Activated T-helper 2 cell treated with anti-CD3 and anti-CD28 coated beads, Interferon-gamma antibody, Interleukin-2, Interleukin-4, amounts not matched to agents 10 μg/mL and 5 μg/mL and 100 μg/mL, durations not matched to agents 14 hours and 24 hours and 36 hours (primary cell): ENCODE data around the gene BTK. TPM values are rescaled to one million over a fixed set of nuclear protein-coding genes. Genes with fewer than 3 reads are reported as not detected.
A peak's percentile ranks its signal among the peaks of the same experiment; 100 is the strongest.

Source experiments
- DNase-seq: peaks from one replicate; pipeline ENCODE4 v3.0.0; 2021; ENCODE audit warnings: low spot score
- H3K27ac Mint-ChIP-seq: one replicate; pipeline ENCODE4 v1.8.0; 2021; ENCODE audit warnings: mixed read lengths
- H3K27me3 Mint-ChIP-seq: one replicate; pipeline ENCODE4 v1.8.0; 2021; ENCODE audit warnings: low read depth, mixed read lengths
- H3K36me3 Mint-ChIP-seq: one replicate; pipeline ENCODE4 v1.8.0; 2021; ENCODE audit warnings: low read depth, mixed read lengths
- H3K4me1 Mint-ChIP-seq: one replicate; pipeline ENCODE4 v1.8.0; 2021; ENCODE audit warnings: low read depth, mixed read lengths
- H3K4me3 Mint-ChIP-seq: one replicate; pipeline ENCODE4 v1.8.0; 2021; ENCODE audit warnings: low read depth, mild to moderate bottlenecking, moderate library complexity, mixed read lengths
- H3K9me3 Mint-ChIP-seq: one replicate; pipeline ENCODE4 v1.8.0; 2021; ENCODE audit warnings: mixed read lengths
- intact Hi-C: fragments of 100-400 bp; cut with micrococcal nuclease; formaldehyde crosslinking; loops from one replicate; pipeline ENCODE4 v1.15.1; 2023
- total RNA-seq: library from RNA; stranded (reverse); gene quantifications from 2 replicates; pipeline ENCODE4 v1.2.3, GENCODE V29; 2022

The BTK gene
- total RNA-seq = 0.11 and 0.25 TPM in 2 replicates

GRCh38 chrX:101385795-101386541 is at the start of gene BTK:
BTK (minus strand) TSS chrX:101386191; CDS start chrX:101375284, 10,907 bp downstream.
- no peak for DNase-seq
- Mint-ChIP-seq H3K4me1 (peaks cover 10% of the 10 kb centered on the region), H3K27ac (no peak within 1 kb of the TSS), H3K4me3 (no peak within 1 kb of the TSS), H3K36me3 (peaks cover 2% of the 10 kb centered on the region), H3K9me3 (no peaks in the 10 kb centered on the region), H3K27me3 (no peaks in the 10 kb centered on the region)
- intact Hi-C loops = no loop called here

GRCh38 chrX:101430457-101431078 is 44.6 kb upstream of the BTK start:
- intact Hi-C loops = loop anchor here (2.0 to 5.0 kb wide), 2 partner anchors 22 to 367 kb away; partner anchors contain the start of gene HNRNPH2

GRCh38 chrX:101429934-101430333 is 43.9 kb upstream of the BTK start:
- Mint-ChIP-seq H3K36me3 (peaks cover 28% of the 10 kb centered on the region), H3K9me3 (no peaks in the 10 kb centered on the region), H3K27ac (peak overlapping the region; percentile 86), H3K4me3 (peak overlapping the region; percentile 28), H3K4me1 (peaks cover 17% of the 10 kb centered on the region), H3K27me3 (no peaks in the 10 kb centered on the region)
- intact Hi-C loops = loop anchor here (2.0 to 5.0 kb wide), 2 partner anchors 21 to 367 kb away; partner anchors contain the start of gene HNRNPH2
- DNase-seq = no peak

More at GRCh38 chrX:101430457-101431078, 44.6 kb upstream of the BTK start:
- peak overlapping the region; percentile 86 for H3K27ac Mint-ChIP-seq
- H3K36me3 Mint-ChIP-seq = peaks cover 28% of the 10 kb centered on the region
- H3K4me1 Mint-ChIP-seq = peaks cover 15% of the 10 kb centered on the region
- H3K4me3 Mint-ChIP-seq = peak overlapping the region; percentile 28
- no peak for DNase-seq
- H3K27me3 Mint-ChIP-seq = no peaks in the 10 kb centered on the region
- no peaks in the 10 kb centered on the region for H3K9me3 Mint-ChIP-seq

- Mint-ChIP-seq H3K27me3 (no peaks in the 10 kb centered on the region), H3K27ac (no peak overlapping the region), H3K4me1 (peaks cover 17% of the 10 kb centered on the region), H3K36me3 (peaks cover 31% of the 10 kb centered on the region), H3K9me3 (no peaks in the 10 kb centered on the region), H3K4me3 (no peak overlapping the region)
- intact Hi-C loops = no loop called here
- DNase-seq = no peak
These were observed 42.0 kb upstream of the BTK start for GRCh38 chrX:101427954-101428353.

- H3K27ac Mint-ChIP-seq = peak overlapping the region; percentile 54
- peaks cover 13% of the 10 kb centered on the region for H3K36me3 Mint-ChIP-seq
- peaks cover 30% of the 10 kb centered on the region for H3K4me1 Mint-ChIP-seq
- intact Hi-C loops = loop anchor here (5.0 kb wide), 5 partner anchors 68 to 513 kb away; partner anchors contain the start of genes ARMCX1, ARMCX4, ARMCX6 and ZMAT1
- H3K4me3 Mint-ChIP-seq = peak overlapping the region; percentile 45
- H3K27me3 Mint-ChIP-seq = no peaks in the 10 kb centered on the region
- H3K9me3 Mint-ChIP-seq = no peaks in the 10 kb centered on the region
- DNase-seq = no peak
These were observed 33.5 kb upstream of the BTK start for GRCh38 chrX:101419489-101419888.

- intact Hi-C loops = loop anchor here (5.0 kb wide), 5 partner anchors 69 to 514 kb away; partner anchors contain the start of genes ARMCX1, ARMCX4, ARMCX6 and ZMAT1
- no peaks in the 10 kb centered on the region for H3K9me3 Mint-ChIP-seq
- peak overlapping the region; percentile 92 for H3K27ac Mint-ChIP-seq
- peak; percentile 14 for DNase-seq
- peak overlapping the region; percentile 88 for H3K4me3 Mint-ChIP-seq
- peaks cover 30% of the 10 kb centered on the region for H3K4me1 Mint-ChIP-seq
- peaks cover 18% of the 10 kb centered on the region for H3K36me3 Mint-ChIP-seq
- H3K27me3 Mint-ChIP-seq = no peaks in the 10 kb centered on the region
These were observed 32.2 kb upstream of the BTK start for GRCh38 chrX:101417981-101418841.

GRCh38 chrX:101417190-101417589 is 31.2 kb upstream of the BTK start:
- peaks cover 28% of the 10 kb centered on the region for H3K36me3 Mint-ChIP-seq
- no peak for DNase-seq
- peaks cover 33% of the 10 kb centered on the region for H3K4me1 Mint-ChIP-seq
- intact Hi-C loops = loop anchor here (5.0 kb wide), 5 partner anchors 70 to 515 kb away; partner anchors contain the start of genes ARMCX1, ARMCX4, ARMCX6 and ZMAT1
- no peaks in the 10 kb centered on the region for H3K27me3 Mint-ChIP-seq
- peak overlapping the region; percentile 47 for H3K4me3 Mint-ChIP-seq
- H3K9me3 Mint-ChIP-seq = no peaks in the 10 kb centered on the region
- H3K27ac Mint-ChIP-seq = peak overlapping the region; percentile 92

- Mint-ChIP-seq H3K4me1 (peaks cover 33% of the 10 kb centered on the region), H3K9me3 (no peaks in the 10 kb centered on the region), H3K27me3 (no peaks in the 10 kb centered on the region), H3K27ac (peak overlapping the region; percentile 16), H3K4me3 (no peak overlapping the region), H3K36me3 (peaks cover 33% of the 10 kb centered on the region)
- DNase-seq = no peak
- intact Hi-C loops = loop anchor here (5.0 kb wide), 5 partner anchors 71 to 516 kb away; partner anchors contain the start of genes ARMCX1, ARMCX4, ARMCX6 and ZMAT1
These were observed 30.7 kb upstream of the BTK start for GRCh38 chrX:101416691-101417090.

- H3K9me3 Mint-ChIP-seq = no peaks in the 10 kb centered on the region
- intact Hi-C loops = loop anchor here (1.0 to 5.0 kb wide), 6 partner anchors 72 to 517 kb away; partner anchors contain the start of genes ARMCX1, ARMCX4, ARMCX6 and ZMAT1
- peak; percentile 10 for DNase-seq
- peak overlapping the region; percentile 87 for H3K27ac Mint-ChIP-seq
- H3K4me3 Mint-ChIP-seq = peak overlapping the region; percentile 13
- H3K4me1 Mint-ChIP-seq = peaks cover 37% of the 10 kb centered on the region
- H3K36me3 Mint-ChIP-seq = peaks cover 34% of the 10 kb centered on the region
- H3K27me3 Mint-ChIP-seq = no peaks in the 10 kb centered on the region
These were observed 29.5 kb upstream of the BTK start for GRCh38 chrX:101415180-101416145.

- H3K4me1 Mint-ChIP-seq = peaks cover 27% of the 10 kb centered on the region
- no peak for DNase-seq
- intact Hi-C loops = no loop called here
- H3K27me3 Mint-ChIP-seq = no peaks in the 10 kb centered on the region
- H3K27ac Mint-ChIP-seq = no peak overlapping the region
- H3K9me3 Mint-ChIP-seq = no peaks in the 10 kb centered on the region
- no peak overlapping the region for H3K4me3 Mint-ChIP-seq
- peaks cover 27% of the 10 kb centered on the region for H3K36me3 Mint-ChIP-seq
These were observed 26.0 kb upstream of the BTK start for GRCh38 chrX:101411984-101412383.

- Mint-ChIP-seq H3K9me3 (no peaks in the 10 kb centered on the region), H3K4me3 (peak overlapping the region; percentile 63), H3K4me1 (peaks cover 25% of the 10 kb centered on the region), H3K27ac (peak overlapping the region; percentile 83), H3K27me3 (no peaks in the 10 kb centered on the region), H3K36me3 (peaks cover 29% of the 10 kb centered on the region)
- DNase-seq = no peak
- intact Hi-C loops = no loop called here
These were observed 24.5 kb upstream of the BTK start for GRCh38 chrX:101410461-101410860.
